ENCODE results near the gene SYCE3. TPM values are rescaled to one million over a fixed set of nuclear protein-coding genes. Genes with fewer than 3 reads are reported as not detected.

The SYCE3 gene
- total RNA-seq, 2 experiments from 2014 or later: not detected

GRCh38 chr22:50502096-50502495, 60.6 kb downstream of the SYCE3 start:
- POLR2A ChIA-PET: no interaction called here
- no peak for DNase-seq (ENCODE audit: low spot score)

More at GRCh38 chr22:50502096-50502495, 60.6 kb downstream of the SYCE3 start:
- CTCF ChIA-PET (ENCODE audit: unreplicated experiment): no interaction called here
- Histone ChIP-seq H3K4me2 (ENCODE audit: low read length) (no peak overlapping the region), H3K79me2 (ENCODE audit: insufficient read depth, low read depth, low read length) (peaks cover 3% of the 10 kb centered on the region; the same call in 1 of the 2 replicates), H3K27ac (ENCODE audit: low read depth, low read length, poor library complexity, severe bottlenecking) (no peak overlapping the region), H3K9me3 (ENCODE audit: low read length) (no peaks in the 10 kb centered on the region), H3K4me1 (ENCODE audit: insufficient read depth, low read length, poor library complexity, severe bottlenecking) (peaks cover 22% of the 10 kb centered on the region), H3K4me3 (ENCODE audit: low read depth, low read length, poor library complexity, severe bottlenecking) (no peak overlapping the region), H3K36me3 (ENCODE audit: insufficient read depth, low read length) (peaks cover 20% of the 10 kb centered on the region; the same call in 1 of the 2 replicates), H2AFZ (ENCODE audit: low read length) (no peak overlapping the region), H4K20me1 (ENCODE audit: insufficient read depth, low read length) (no peaks in the 10 kb centered on the region), H3K9me2 (ENCODE audit: insufficient read depth, low read length) (no peaks in the 10 kb centered on the region)
- intact Hi-C loops (cut with micrococcal nuclease; ENCODE audit: unreplicated experiment): loop anchor here (10.0 kb wide), 1 partner anchor 257 kb away; the partner anchor contains the start of gene TUBGCP6
- TF ChIP-seq EZH2phosphoT487 (IDR thresholded peaks at IDR 0.05; ENCODE audit: borderline replicate concordance, low read depth, low read length): no peak
- TF ChIP-seq, protein P1, sequence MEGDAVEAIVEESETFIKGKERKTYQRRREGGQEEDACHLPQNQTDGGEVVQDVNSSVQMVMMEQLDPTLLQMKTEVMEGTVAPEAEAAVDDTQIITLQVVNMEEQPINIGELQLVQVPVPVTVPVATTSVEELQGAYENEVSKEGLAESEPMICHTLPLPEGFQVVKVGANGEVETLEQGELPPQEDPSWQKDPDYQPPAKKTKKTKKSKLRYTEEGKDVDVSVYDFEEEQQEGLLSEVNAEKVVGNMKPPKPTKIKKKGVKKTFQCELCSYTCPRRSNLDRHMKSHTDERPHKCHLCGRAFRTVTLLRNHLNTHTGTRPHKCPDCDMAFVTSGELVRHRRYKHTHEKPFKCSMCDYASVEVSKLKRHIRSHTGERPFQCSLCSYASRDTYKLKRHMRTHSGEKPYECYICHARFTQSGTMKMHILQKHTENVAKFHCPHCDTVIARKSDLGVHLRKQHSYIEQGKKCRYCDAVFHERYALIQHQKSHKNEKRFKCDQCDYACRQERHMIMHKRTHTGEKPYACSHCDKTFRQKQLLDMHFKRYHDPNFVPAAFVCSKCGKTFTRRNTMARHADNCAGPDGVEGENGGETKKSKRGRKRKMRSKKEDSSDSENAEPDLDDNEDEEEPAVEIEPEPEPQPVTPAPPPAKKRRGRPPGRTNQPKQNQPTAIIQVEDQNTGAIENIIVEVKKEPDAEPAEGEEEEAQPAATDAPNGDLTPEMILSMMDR (conservative IDR thresholded peaks at IDR 0.05; ENCODE audit: low read length): no peak
- no TSS peak for BruUV-seq (replicated peaks)

Other genes with a start within 250 kb of the SYCE3 start
- 25.0 and 31.6 TPM in 2 replicates for gene DENND6B, start 235.9 kb downstream of the SYCE3 start, total RNA-seq (2014; rRNA removed; shearing (Covaris generic))
- 38.1 and 45.0 TPM in 2 replicates for gene DENND6B, start 235.9 kb downstream of the SYCE3 start, total RNA-seq (2022)
- gene PPP6R2, start 219.6 kb downstream of the SYCE3 start, total RNA-seq (2014; rRNA removed; shearing (Covaris generic)): 55.0 and 64.5 TPM in 2 replicates
- 62.3 and 65.8 TPM in 2 replicates for gene PPP6R2, start 219.6 kb downstream of the SYCE3 start, total RNA-seq (2022)
- gene SBF1, start 87.9 kb downstream of the SYCE3 start, total RNA-seq (2014; rRNA removed; shearing (Covaris generic)): 134 and 177 TPM in 2 replicates
- 160 and 181 TPM in 2 replicates for gene SBF1, start 87.9 kb downstream of the SYCE3 start, total RNA-seq (2022)
- gene ADM2, start 81.4 kb downstream of the SYCE3 start, total RNA-seq (2014; rRNA removed; shearing (Covaris generic)): 2.7 and 4.3 TPM in 2 replicates
- gene ADM2, start 81.4 kb downstream of the SYCE3 start, total RNA-seq (2022): 7.0 and 7.9 TPM in 2 replicates
- gene MIOX, start 76.1 kb downstream of the SYCE3 start, total RNA-seq (2014; rRNA removed; shearing (Covaris generic)): not detected in 2 replicates
- 0.53 and 0.74 TPM in 2 replicates for gene MIOX, start 76.1 kb downstream of the SYCE3 start, total RNA-seq (2022)
- gene LMF2, start 55.2 kb downstream of the SYCE3 start, total RNA-seq (2014; rRNA removed; shearing (Covaris generic)): 37.8 and 50.7 TPM in 2 replicates
- gene LMF2, start 55.2 kb downstream of the SYCE3 start, total RNA-seq (2022): 49.2 and 49.8 TPM in 2 replicates
- gene NCAPH2, start 54.7 kb downstream of the SYCE3 start, total RNA-seq (2014; rRNA removed; shearing (Covaris generic)): 129 and 151 TPM in 2 replicates
- gene NCAPH2, start 54.7 kb downstream of the SYCE3 start, total RNA-seq (2022): 124 and 126 TPM in 2 replicates
- gene SCO2, start 37.3 kb downstream of the SYCE3 start, total RNA-seq (2014; rRNA removed; shearing (Covaris generic)): 2.7 and 4.9 TPM in 2 replicates
- gene SCO2, start 37.3 kb downstream of the SYCE3 start, total RNA-seq (2022): 3.9 and 4.1 TPM in 2 replicates
- 3.9 and 6.3 TPM in 2 replicates for gene TYMP, start 32.9 kb downstream of the SYCE3 start, total RNA-seq (2014; rRNA removed; shearing (Covaris generic))
- gene TYMP, start 32.9 kb downstream of the SYCE3 start, total RNA-seq (2022): 3.8 and 4.0 TPM in 2 replicates
- gene KLHDC7B, start 17.0 kb downstream of the SYCE3 start, total RNA-seq (2014; rRNA removed; shearing (Covaris generic)): 0.08 and 0.25 TPM in 2 replicates
- gene KLHDC7B, start 17.0 kb downstream of the SYCE3 start, total RNA-seq (2022): 0.31 and 0.46 TPM in 2 replicates
- gene CPT1B, start 15.5 kb upstream of the SYCE3 start, total RNA-seq (2014; rRNA removed; shearing (Covaris generic)): 92.6 and 101 TPM in 2 replicates
- 138 and 162 TPM in 2 replicates for gene CPT1B, start 15.5 kb upstream of the SYCE3 start, total RNA-seq (2022)
- 83.8 and 85.8 TPM in 2 replicates for gene CHKB, start 19.9 kb upstream of the SYCE3 start, total RNA-seq (2014; rRNA removed; shearing (Covaris generic))
- gene CHKB, start 19.9 kb upstream of the SYCE3 start, total RNA-seq (2022): 100 and 110 TPM in 2 replicates
- gene MAPK8IP2, start 37.9 kb upstream of the SYCE3 start, total RNA-seq (2014; rRNA removed; shearing (Covaris generic)): 0.54 and 0.62 TPM in 2 replicates
- gene MAPK8IP2, start 37.9 kb upstream of the SYCE3 start, total RNA-seq (2022): 1.5 and 2.2 TPM in 2 replicates
- gene ARSA, start 65.2 kb upstream of the SYCE3 start, total RNA-seq (2014; rRNA removed; shearing (Covaris generic)): 20.1 and 31.6 TPM in 2 replicates
- gene ARSA, start 65.2 kb upstream of the SYCE3 start, total RNA-seq (2022): 34.4 and 34.8 TPM in 2 replicates
- not detected in 2 replicates for gene SHANK3, start 109.9 kb upstream of the SYCE3 start, total RNA-seq (2014; rRNA removed; shearing (Covaris generic))
- gene SHANK3, start 109.9 kb upstream of the SYCE3 start, total RNA-seq (2022): 0.07 and 0.15 TPM in 2 replicates
- gene ACR, start 175.3 kb upstream of the SYCE3 start, total RNA-seq (2014; rRNA removed; shearing (Covaris generic)): not detected in 2 replicates
- not detected in 2 replicates for gene ACR, start 175.3 kb upstream of the SYCE3 start, total RNA-seq (2022)
- gene RABL2B, start 220.7 kb upstream of the SYCE3 start, total RNA-seq (2014; rRNA removed; shearing (Covaris generic)): 7.6 and 13.9 TPM in 2 replicates
- gene RABL2B, start 220.7 kb upstream of the SYCE3 start, total RNA-seq (2022): 26.0 and 26.2 TPM in 2 replicates

Data from OCI-LY7 (cell line).